HCT116 (cell line): ENCODE measurements around the gene SIN3B.

Experiments used
- CEBPB ChIP-seq: IDR thresholded peaks from 2 replicates; pipeline ENCODE4 v1.6.1; 2012; ENCODE audit warnings: low read depth
- EZH2 ChIP-seq: fragments of 200-600 bp; sonication (generic); IDR thresholded peaks from 2 replicates; pipeline ENCODE4 v1.6.1; 2017; ENCODE audit warnings: antibody characterized with exemption, mixed run types
- EZH2phosphoT487 ChIP-seq: fragments of 200-600 bp; IDR thresholded peaks from 2 replicates; pipeline ENCODE4 v1.6.1; 2018; ENCODE audit warnings: antibody characterized with exemption, borderline replicate concordance
- POLR2A ChIP-seq: IDR thresholded peaks from 2 replicates; pipeline ENCODE4 v1.7.0; 2011; ENCODE audit warnings: borderline replicate concordance; ENCODE audit not compliant: insufficient read depth, insufficient read length; ENCODE audit errors: extremely low read depth
- POLR2AphosphoS5 ChIP-seq: IDR thresholded peaks from 2 replicates; pipeline ENCODE4 v1.6.1; 2011; ENCODE audit warnings: mild to moderate bottlenecking, low read depth, low read length, moderate library complexity
- ZNF274 ChIP-seq: fragments of 200-500 bp; sonication (Bioruptor generic); IDR thresholded peaks from 2 replicates; pipeline ENCODE4 v1.6.1; 2014; ENCODE audit warnings: mild to moderate bottlenecking, low read depth, low read length, inconsistent platforms
- TF ChIP-seq, protein P1 (sequence below), 3 experiments: fragments of 200-600 bp in 1 of 3; sonication (generic) in 1 of 3; IDR thresholded peaks in 2 of 3; conservative IDR thresholded peaks in 1 of 3; 2 replicates each; pipeline ENCODE4 v1.5.1; 2012 to 2017; ENCODE audit warnings: low read depth in 2 of 3, low read length in 2 of 3, antibody characterized with exemption in 1 of 3, borderline replicate concordance in 1 of 3, control low read depth in 1 of 3, mild to moderate bottlenecking in 1 of 3, mixed read lengths in 1 of 3, mixed run types in 1 of 3, moderate library complexity in 1 of 3; ENCODE audit not compliant: insufficient read depth in 1 of 3
- TF ChIP-seq, protein P2 (sequence below): IDR thresholded peaks from 2 replicates; pipeline ENCODE4 v1.6.1; 2012; ENCODE audit warnings: low read depth

DNA sequence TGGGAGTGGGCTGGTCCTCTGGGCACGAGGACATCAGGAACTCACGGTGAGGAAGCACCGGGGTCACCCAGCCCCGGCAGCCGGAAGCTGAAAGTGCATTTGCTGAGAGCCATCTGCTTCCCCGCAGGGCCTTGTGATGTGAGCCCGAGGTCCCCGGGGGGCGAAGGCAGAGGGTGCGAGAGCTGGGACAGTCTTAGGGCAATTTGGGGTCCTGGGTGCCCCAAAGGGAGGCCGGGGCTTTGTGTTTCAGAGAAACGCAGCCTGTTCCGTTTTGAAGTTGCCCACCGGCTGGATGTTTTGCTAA is 64.4 kb downstream of the SIN3B start:
- TF ChIP-seq POLR2AphosphoS5 = no peak
- TF ChIP-seq, protein P1, sequence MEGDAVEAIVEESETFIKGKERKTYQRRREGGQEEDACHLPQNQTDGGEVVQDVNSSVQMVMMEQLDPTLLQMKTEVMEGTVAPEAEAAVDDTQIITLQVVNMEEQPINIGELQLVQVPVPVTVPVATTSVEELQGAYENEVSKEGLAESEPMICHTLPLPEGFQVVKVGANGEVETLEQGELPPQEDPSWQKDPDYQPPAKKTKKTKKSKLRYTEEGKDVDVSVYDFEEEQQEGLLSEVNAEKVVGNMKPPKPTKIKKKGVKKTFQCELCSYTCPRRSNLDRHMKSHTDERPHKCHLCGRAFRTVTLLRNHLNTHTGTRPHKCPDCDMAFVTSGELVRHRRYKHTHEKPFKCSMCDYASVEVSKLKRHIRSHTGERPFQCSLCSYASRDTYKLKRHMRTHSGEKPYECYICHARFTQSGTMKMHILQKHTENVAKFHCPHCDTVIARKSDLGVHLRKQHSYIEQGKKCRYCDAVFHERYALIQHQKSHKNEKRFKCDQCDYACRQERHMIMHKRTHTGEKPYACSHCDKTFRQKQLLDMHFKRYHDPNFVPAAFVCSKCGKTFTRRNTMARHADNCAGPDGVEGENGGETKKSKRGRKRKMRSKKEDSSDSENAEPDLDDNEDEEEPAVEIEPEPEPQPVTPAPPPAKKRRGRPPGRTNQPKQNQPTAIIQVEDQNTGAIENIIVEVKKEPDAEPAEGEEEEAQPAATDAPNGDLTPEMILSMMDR (IDR thresholded peaks at IDR 0.05 in 2 of 3, conservative IDR thresholded peaks at IDR 0.05 in 1 of 3; ENCODE audit: borderline replicate concordance in 1 of 3, insufficient read depth in 1 of 3, low read depth in 2 of 3, low read length in 2 of 3) = no peak
- no peak for TF ChIP-seq CEBPB
- TF ChIP-seq POLR2A = no peak
- no peak for TF ChIP-seq EZH2phosphoT487
- TF ChIP-seq, protein P2, sequence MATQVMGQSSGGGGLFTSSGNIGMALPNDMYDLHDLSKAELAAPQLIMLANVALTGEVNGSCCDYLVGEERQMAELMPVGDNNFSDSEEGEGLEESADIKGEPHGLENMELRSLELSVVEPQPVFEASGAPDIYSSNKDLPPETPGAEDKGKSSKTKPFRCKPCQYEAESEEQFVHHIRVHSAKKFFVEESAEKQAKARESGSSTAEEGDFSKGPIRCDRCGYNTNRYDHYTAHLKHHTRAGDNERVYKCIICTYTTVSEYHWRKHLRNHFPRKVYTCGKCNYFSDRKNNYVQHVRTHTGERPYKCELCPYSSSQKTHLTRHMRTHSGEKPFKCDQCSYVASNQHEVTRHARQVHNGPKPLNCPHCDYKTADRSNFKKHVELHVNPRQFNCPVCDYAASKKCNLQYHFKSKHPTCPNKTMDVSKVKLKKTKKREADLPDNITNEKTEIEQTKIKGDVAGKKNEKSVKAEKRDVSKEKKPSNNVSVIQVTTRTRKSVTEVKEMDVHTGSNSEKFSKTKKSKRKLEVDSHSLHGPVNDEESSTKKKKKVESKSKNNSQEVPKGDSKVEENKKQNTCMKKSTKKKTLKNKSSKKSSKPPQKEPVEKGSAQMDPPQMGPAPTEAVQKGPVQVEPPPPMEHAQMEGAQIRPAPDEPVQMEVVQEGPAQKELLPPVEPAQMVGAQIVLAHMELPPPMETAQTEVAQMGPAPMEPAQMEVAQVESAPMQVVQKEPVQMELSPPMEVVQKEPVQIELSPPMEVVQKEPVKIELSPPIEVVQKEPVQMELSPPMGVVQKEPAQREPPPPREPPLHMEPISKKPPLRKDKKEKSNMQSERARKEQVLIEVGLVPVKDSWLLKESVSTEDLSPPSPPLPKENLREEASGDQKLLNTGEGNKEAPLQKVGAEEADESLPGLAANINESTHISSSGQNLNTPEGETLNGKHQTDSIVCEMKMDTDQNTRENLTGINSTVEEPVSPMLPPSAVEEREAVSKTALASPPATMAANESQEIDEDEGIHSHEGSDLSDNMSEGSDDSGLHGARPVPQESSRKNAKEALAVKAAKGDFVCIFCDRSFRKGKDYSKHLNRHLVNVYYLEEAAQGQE = no peak
- no peak for TF ChIP-seq EZH2
- TF ChIP-seq ZNF274 = no peak
